Measurements from ENCODE around the gene RFX3.

Gene RFX3

GRCh38 chr9:3473405-3473804 lies 52.4 kb downstream of the RFX3 start:
- Histone ChIP-seq H3K4me1 (ENCODE audit: control insufficient read depth, insufficient read depth, low read length) (peaks cover 4% of the 10 kb centered on the region), H3K9ac (ENCODE audit: low read depth, low read length) (no peak overlapping the region), H3K4me2 (ENCODE audit: low read length) (no peak overlapping the region), H3K4me3 (ENCODE audit: low read length) (no peak overlapping the region), H3K27me3 (ENCODE audit: control insufficient read depth, insufficient read depth, low read length) (no peaks in the 10 kb centered on the region), H3K9me3 (replicated peaks; ENCODE audit: low read length) (no peaks in the 10 kb centered on the region), H3K36me3 (ENCODE audit: insufficient read depth, low read length) (no peaks in the 10 kb centered on the region)

DNA sequence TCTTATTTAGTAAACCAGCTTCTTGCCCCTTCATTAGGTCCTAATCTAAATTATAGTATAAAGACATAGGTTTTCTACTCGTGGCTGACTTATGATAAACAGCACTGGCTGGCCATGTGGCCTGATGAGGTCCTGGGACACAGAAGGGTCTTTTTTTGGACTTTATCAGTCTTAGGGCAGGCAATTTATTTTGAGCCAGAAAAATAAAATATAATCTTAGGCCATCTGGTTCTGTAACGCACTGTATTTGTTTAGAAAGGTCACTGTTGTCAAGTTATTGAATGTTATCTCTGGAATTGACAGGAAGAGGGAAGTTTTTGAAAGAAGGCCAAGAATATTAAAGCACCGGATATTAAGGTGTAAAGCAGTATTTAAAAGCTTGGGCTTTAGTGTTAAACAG lies 53.9 kb downstream of the RFX3 start:
- Histone ChIP-seq H3K4me3 (ENCODE audit: low read length) (no peak overlapping the region), H3K4me1 (ENCODE audit: control insufficient read depth, insufficient read depth, low read length) (peaks cover 7% of the 10 kb centered on the region), H3K9ac (ENCODE audit: low read depth, low read length) (no peak overlapping the region), H3K27me3 (ENCODE audit: control insufficient read depth, insufficient read depth, low read length) (no peaks in the 10 kb centered on the region), H3K4me2 (ENCODE audit: low read length) (no peak overlapping the region), H3K36me3 (ENCODE audit: insufficient read depth, low read length) (no peaks in the 10 kb centered on the region), H3K9me3 (replicated peaks; ENCODE audit: low read length) (no peaks in the 10 kb centered on the region)

- no peak overlapping the region for H3K4me3 ChIP-seq (ENCODE audit: low read length)
- H3K36me3 ChIP-seq (ENCODE audit: insufficient read depth, low read length), result no peaks in the 10 kb centered on the region
- no peak overlapping the region for H3K9ac ChIP-seq (ENCODE audit: low read depth, low read length)
- no peaks in the 10 kb centered on the region for H3K9me3 ChIP-seq (replicated peaks; ENCODE audit: low read length)
- H3K4me1 ChIP-seq (ENCODE audit: control insufficient read depth, insufficient read depth, low read length), result peaks cover 7% of the 10 kb centered on the region
- H3K27me3 ChIP-seq (ENCODE audit: control insufficient read depth, insufficient read depth, low read length), result no peaks in the 10 kb centered on the region
- no peak overlapping the region for H3K4me2 ChIP-seq (ENCODE audit: low read length)
These were observed 57.2 kb downstream of the RFX3 start for GRCh38 chr9:3468421-3469205.

GRCh38 chr9:3467593-3468219 lies 58.1 kb downstream of the RFX3 start:
- Histone ChIP-seq H3K4me3 (ENCODE audit: low read length) (no peak overlapping the region), H3K4me2 (ENCODE audit: low read length) (peak overlapping the region; percentile 42), H3K4me1 (ENCODE audit: control insufficient read depth, insufficient read depth, low read length) (peaks cover 7% of the 10 kb centered on the region), H3K36me3 (ENCODE audit: insufficient read depth, low read length) (no peaks in the 10 kb centered on the region), H3K9ac (ENCODE audit: low read depth, low read length) (no peak overlapping the region), H3K27me3 (ENCODE audit: control insufficient read depth, insufficient read depth, low read length) (no peaks in the 10 kb centered on the region), H3K9me3 (replicated peaks; ENCODE audit: low read length) (no peaks in the 10 kb centered on the region)

GRCh38 chr9:3464033-3464638 lies 61.7 kb downstream of the RFX3 start:
- no peak overlapping the region for H3K4me2 ChIP-seq (ENCODE audit: low read length)
- H3K9ac ChIP-seq (ENCODE audit: low read depth, low read length), result no peak overlapping the region
- no peaks in the 10 kb centered on the region for H3K9me3 ChIP-seq (replicated peaks; ENCODE audit: low read length)
- peaks cover 2% of the 10 kb centered on the region for H3K4me1 ChIP-seq (ENCODE audit: control insufficient read depth, insufficient read depth, low read length)
- H3K36me3 ChIP-seq (ENCODE audit: insufficient read depth, low read length), result no peaks in the 10 kb centered on the region
- no peak overlapping the region for H3K4me3 ChIP-seq (ENCODE audit: low read length)
- H3K27me3 ChIP-seq (ENCODE audit: control insufficient read depth, insufficient read depth, low read length), result no peaks in the 10 kb centered on the region

GRCh38 chr9:3458806-3459475 lies 66.9 kb downstream of the RFX3 start:
- Histone ChIP-seq H3K4me3 (ENCODE audit: low read length) (no peak overlapping the region), H3K4me1 (ENCODE audit: control insufficient read depth, insufficient read depth, low read length) (no peaks in the 10 kb centered on the region), H3K9me3 (replicated peaks; ENCODE audit: low read length) (no peaks in the 10 kb centered on the region), H3K36me3 (ENCODE audit: insufficient read depth, low read length) (no peaks in the 10 kb centered on the region), H3K27me3 (ENCODE audit: control insufficient read depth, insufficient read depth, low read length) (no peaks in the 10 kb centered on the region), H3K4me2 (ENCODE audit: low read length) (no peak overlapping the region), H3K9ac (ENCODE audit: low read depth, low read length) (no peak overlapping the region)

DNA sequence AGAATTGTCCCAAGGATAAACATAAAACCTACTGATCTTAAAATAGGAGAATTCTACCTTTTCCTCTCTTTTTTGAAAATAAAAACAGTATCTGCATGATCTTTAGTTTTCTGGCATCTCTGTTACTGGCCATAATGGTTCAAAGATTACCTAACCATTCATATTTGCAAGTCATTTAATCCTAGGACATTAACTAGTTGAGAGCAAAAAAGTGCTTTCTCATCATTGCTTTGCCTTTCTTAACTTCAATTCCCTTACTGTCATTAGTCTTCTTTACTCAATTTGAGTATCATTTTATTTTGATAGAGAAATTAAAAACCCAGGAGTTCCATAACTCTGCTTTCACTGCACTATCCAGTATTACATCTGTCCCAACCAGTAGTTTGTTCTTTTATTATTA lies 68.6 kb downstream of the RFX3 start:
- Histone ChIP-seq H3K9me3 (replicated peaks; ENCODE audit: low read length) (no peaks in the 10 kb centered on the region), H3K27me3 (ENCODE audit: control insufficient read depth, insufficient read depth, low read length) (no peaks in the 10 kb centered on the region), H3K4me3 (ENCODE audit: low read length) (no peak overlapping the region), H3K4me1 (ENCODE audit: control insufficient read depth, insufficient read depth, low read length) (no peaks in the 10 kb centered on the region), H3K9ac (ENCODE audit: low read depth, low read length) (no peak overlapping the region), H3K4me2 (ENCODE audit: low read length) (no peak overlapping the region), H3K36me3 (ENCODE audit: insufficient read depth, low read length) (no peaks in the 10 kb centered on the region)

GRCh38 chr9:3455717-3456116 lies 70.1 kb downstream of the RFX3 start:
- Histone ChIP-seq H3K27me3 (ENCODE audit: control insufficient read depth, insufficient read depth, low read length) (no peaks in the 10 kb centered on the region), H3K4me2 (ENCODE audit: low read length) (no peak overlapping the region), H3K4me3 (ENCODE audit: low read length) (no peak overlapping the region), H3K4me1 (ENCODE audit: control insufficient read depth, insufficient read depth, low read length) (no peaks in the 10 kb centered on the region), H3K9me3 (replicated peaks; ENCODE audit: low read length) (no peaks in the 10 kb centered on the region), H3K36me3 (ENCODE audit: insufficient read depth, low read length) (no peaks in the 10 kb centered on the region), H3K9ac (ENCODE audit: low read depth, low read length) (no peak overlapping the region)

DNA sequence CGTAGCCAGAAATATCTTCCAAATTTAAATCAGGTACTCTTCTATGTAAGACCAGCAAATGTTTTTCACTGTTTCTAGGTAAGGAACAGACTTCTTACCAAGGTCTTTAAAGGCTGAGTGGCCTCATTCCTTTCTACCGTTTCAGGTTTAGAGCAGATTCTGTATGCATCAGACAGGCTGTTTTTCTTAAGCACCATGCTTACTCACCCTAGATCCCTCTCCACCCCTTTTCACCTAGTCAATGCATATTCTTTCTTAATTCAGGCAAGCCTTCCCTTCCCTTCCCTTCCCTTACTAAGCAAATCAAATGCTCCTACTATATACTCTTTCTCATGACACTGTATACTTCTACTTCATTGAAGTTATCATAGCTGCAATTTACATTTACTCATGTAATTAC lies 70.7 kb downstream of the RFX3 start:
- no peaks in the 10 kb centered on the region for H3K4me1 ChIP-seq (ENCODE audit: control insufficient read depth, insufficient read depth, low read length)
- no peak overlapping the region for H3K4me2 ChIP-seq (ENCODE audit: low read length)
- no peaks in the 10 kb centered on the region for H3K27me3 ChIP-seq (ENCODE audit: control insufficient read depth, insufficient read depth, low read length)
- H3K9ac ChIP-seq (ENCODE audit: low read depth, low read length), result no peak overlapping the region
- no peak overlapping the region for H3K4me3 ChIP-seq (ENCODE audit: low read length)
- H3K36me3 ChIP-seq (ENCODE audit: insufficient read depth, low read length), result no peaks in the 10 kb centered on the region
- H3K9me3 ChIP-seq (replicated peaks; ENCODE audit: low read length), result no peaks in the 10 kb centered on the region

DNA sequence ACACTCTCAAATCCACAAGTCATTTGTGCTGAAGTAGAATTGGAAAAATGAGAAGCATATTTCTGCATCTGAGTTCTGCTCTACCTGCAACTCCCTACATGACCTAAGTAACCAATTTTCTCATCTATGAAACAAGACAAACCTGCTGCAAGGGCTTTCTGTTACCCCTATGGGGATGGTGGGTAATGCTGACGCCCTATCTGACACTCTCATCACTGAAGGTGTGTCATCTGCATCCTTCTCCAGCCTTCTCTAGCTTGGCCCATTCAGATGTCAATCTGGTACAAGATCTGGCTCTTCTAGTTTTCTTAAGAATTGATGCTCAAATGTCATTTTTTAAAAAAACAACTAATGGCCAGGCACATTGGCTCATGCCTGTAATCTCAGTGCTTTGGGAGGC lies 73.8 kb downstream of the RFX3 start:
- no peak overlapping the region for H3K4me3 ChIP-seq (ENCODE audit: low read length)
- H3K36me3 ChIP-seq (ENCODE audit: insufficient read depth, low read length), result no peaks in the 10 kb centered on the region
- H3K27me3 ChIP-seq (ENCODE audit: control insufficient read depth, insufficient read depth, low read length), result no peaks in the 10 kb centered on the region
- no peaks in the 10 kb centered on the region for H3K4me1 ChIP-seq (ENCODE audit: control insufficient read depth, insufficient read depth, low read length)
- no peak overlapping the region for H3K4me2 ChIP-seq (ENCODE audit: low read length)
- no peak overlapping the region for H3K9ac ChIP-seq (ENCODE audit: low read depth, low read length)
- no peaks in the 10 kb centered on the region for H3K9me3 ChIP-seq (replicated peaks; ENCODE audit: low read length)

DNA sequence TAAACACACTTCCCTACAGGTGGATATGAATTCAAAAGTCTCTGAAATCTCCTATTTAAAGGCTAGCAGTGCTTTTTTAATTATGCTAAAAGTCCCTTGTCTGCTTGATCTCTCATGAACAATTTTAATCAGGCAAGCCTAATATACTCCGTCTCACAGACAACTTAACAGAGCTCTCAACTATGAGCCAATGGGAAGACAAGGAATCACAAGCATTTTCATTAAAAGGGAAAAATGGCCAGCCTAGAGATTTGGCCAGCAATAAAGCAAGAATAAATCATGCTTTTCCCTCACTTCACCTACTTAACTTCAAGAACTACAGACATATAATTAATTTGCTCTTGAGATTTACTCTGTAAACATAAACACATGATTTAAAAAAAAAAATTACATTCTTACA lies 78.0 kb downstream of the RFX3 start:
- Histone ChIP-seq H3K9me3 (replicated peaks; ENCODE audit: low read length) (no peaks in the 10 kb centered on the region), H3K36me3 (ENCODE audit: insufficient read depth, low read length) (no peaks in the 10 kb centered on the region), H3K4me2 (ENCODE audit: low read length) (no peak overlapping the region), H3K9ac (ENCODE audit: low read depth, low read length) (no peak overlapping the region), H3K4me3 (ENCODE audit: low read length) (no peak overlapping the region), H3K27me3 (ENCODE audit: control insufficient read depth, insufficient read depth, low read length) (no peaks in the 10 kb centered on the region), H3K4me1 (ENCODE audit: control insufficient read depth, insufficient read depth, low read length) (no peaks in the 10 kb centered on the region)

Data from skeletal muscle satellite cell (primary cell).